DND-41 (cell line): ENCODE measurements around the gene CLOCK.

Source experiments
- CTCF ChIP-seq: IDR thresholded peaks from 2 replicates; pipeline ENCODE4 v1.5.1; 2012; ENCODE audit warnings: borderline replicate concordance, low read length, moderate library complexity, mild to moderate bottlenecking; ENCODE audit not compliant: poor library complexity, severe bottlenecking; ENCODE audit errors: extremely low read depth
- EZH2 ChIP-seq: IDR thresholded peaks from 3 replicates; pipeline ENCODE4 v1.6.1; 2012; ENCODE audit warnings: borderline replicate concordance, low read depth, mild to moderate bottlenecking, moderate library complexity, low read length, inconsistent platforms; ENCODE audit not compliant: severe bottlenecking

DNA sequence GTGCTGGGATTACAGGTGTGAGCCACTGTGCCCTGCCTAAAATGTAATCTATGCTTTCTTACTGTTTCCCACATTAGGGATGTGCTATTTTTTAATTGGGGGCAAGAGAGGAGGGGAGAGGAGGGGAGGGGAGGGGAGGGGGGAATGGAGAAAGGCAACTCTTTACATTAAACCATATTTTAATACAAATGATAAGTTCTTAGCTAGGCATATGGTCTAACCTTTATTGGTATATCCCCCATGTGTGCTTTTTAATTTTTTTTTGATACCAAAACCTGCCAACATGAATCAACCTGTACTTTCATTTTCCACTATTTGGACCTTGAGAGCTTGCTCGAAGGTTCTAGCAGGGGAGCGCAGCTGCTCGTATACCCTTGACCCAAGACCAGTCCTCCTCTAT, 6.4 kb downstream of the CLOCK start:
- no peak for TF ChIP-seq CTCF
- no peak for TF ChIP-seq EZH2
